WERI-Rb-1 (cell line): ENCODE data around the gene KLHDC10.

ENCODE experiments used
- DNase-seq: peaks from one replicate; pipeline ENCODE4 v3.0.0-alpha.2; 2020
- H3K27ac ChIP-seq: fragments of 250-450 bp; sonication (Bioruptor Pico); 2 replicates; pipeline ENCODE4 v1.5.1; 2020; ENCODE audit warnings: mild to moderate bottlenecking, moderate library complexity
- H3K27me3 ChIP-seq: fragments of 250-450 bp; sonication (Bioruptor Pico); 2 replicates; pipeline ENCODE4 v1.5.1; 2021; ENCODE audit warnings: mild to moderate bottlenecking, low read depth, moderate library complexity; ENCODE audit not compliant: insufficient read depth, severe bottlenecking
- H3K36me3 ChIP-seq: fragments of 250-450 bp; sonication (Bioruptor Pico); 2 replicates; pipeline ENCODE4 v1.5.1; 2020; ENCODE audit warnings: mild to moderate bottlenecking, moderate library complexity
- H3K4me3 ChIP-seq: 2 replicates; pipeline ENCODE4 v1.5.1; 2011; ENCODE audit warnings: low read depth, mild to moderate bottlenecking, control low read depth, low read length
- H3K9me3 ChIP-seq: fragments of 250-450 bp; sonication (Bioruptor Pico); 2 replicates; pipeline ENCODE4 v1.5.1; 2021; ENCODE audit warnings: mild to moderate bottlenecking, moderate library complexity; ENCODE audit not compliant: severe bottlenecking
- CTCF ChIP-seq: IDR thresholded peaks from 2 replicates; pipeline ENCODE4 v1.5.1; 2011; ENCODE audit warnings: low read depth, mild to moderate bottlenecking, control low read depth, inconsistent platforms, low read length

KLHDC10 gene

DNA sequence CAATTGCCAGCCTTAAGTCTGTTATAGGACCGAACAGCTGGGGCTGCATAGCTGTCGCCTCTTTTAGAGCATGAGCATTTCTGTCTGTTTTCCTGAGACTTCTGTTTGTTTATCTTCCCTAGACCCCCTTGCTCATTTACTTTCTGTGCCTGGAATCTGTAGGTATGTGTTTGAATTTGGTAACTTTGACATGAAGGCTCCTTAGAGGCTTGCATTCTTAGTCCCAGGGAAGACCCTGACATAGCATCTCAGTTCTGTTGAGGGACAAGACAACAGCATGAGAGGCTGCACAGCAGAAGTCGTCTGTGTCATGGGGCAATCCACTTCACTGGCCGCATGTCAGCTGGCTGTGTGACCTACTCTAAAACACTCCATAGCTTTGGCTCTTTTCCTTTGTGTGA is 58.7 kb downstream of the KLHDC10 start:
- TF ChIP-seq CTCF: no peak
- no peaks in the 10 kb centered on the region for H3K27me3 ChIP-seq
- DNase-seq: no peak

GRCh38 chr7:130131191-130131834 is 61.0 kb downstream of the KLHDC10 start:
- no peaks in the 10 kb centered on the region for H3K9me3 ChIP-seq
- peaks cover 29% of the 10 kb centered on the region for H3K36me3 ChIP-seq
- no peak overlapping the region for H3K4me3 ChIP-seq
- no peak for DNase-seq
- H3K27me3 ChIP-seq: no peaks in the 10 kb centered on the region
- peak overlapping the region; percentile 67 for H3K27ac ChIP-seq
- TF ChIP-seq CTCF: no peak

More for the DNA sequence above, 58.7 kb downstream of the KLHDC10 start:
- H3K36me3 ChIP-seq: peaks cover 46% of the 10 kb centered on the region
- no peak overlapping the region for H3K4me3 ChIP-seq
- no peak overlapping the region for H3K27ac ChIP-seq
- no peaks in the 10 kb centered on the region for H3K9me3 ChIP-seq

DNA sequence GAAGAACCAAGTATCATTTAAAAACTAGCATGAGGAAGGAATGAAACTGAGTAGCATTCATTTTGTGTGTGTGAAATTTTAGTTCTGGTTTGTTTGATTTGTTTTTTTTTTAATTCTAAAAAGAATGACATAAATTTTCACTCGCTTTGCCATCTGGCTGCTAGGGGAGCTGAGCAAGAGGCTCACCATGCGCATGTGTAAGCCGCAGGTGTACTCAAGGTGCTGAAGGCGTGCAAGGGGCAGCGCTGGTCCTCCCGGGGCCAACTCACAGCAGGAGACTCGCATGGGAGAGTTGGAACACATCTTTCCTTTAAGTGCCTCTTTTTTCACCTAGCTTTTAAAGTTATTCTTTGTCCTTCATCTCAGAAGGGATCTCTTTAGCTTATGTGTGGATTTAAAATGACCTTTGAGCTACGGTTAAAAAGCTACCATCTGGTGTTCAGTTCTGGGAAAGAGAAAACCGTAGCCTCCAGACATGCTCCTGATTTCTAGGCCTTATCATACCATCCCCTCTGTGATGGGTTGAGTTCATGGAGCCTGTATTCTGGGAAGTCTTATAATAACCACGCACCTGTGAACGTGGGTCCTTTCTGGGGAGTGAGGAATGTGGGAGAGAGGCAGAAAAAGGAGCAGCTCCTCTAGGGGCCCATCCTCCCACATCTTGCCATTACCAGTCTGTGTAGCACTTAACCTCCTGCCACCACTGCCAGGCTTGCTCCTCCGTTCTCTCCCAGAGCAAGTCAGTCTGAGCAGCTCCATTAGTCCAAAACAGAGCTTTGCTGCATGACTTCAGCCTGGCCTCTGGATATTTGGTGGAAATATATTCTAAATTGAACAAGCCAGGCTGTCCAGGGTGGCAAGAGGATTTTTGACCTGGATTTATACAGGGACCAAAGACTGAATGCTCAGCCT is 61.9 kb downstream of the KLHDC10 start:
- Histone ChIP-seq H3K36me3 (peaks cover 26% of the 10 kb centered on the region), H3K27me3 (no peaks in the 10 kb centered on the region), H3K27ac (peak overlapping the region; percentile 67), H3K4me3 (no peak overlapping the region), H3K9me3 (no peaks in the 10 kb centered on the region)
- TF ChIP-seq CTCF: no peak
- DNase-seq: peak; percentile 53

DNA sequence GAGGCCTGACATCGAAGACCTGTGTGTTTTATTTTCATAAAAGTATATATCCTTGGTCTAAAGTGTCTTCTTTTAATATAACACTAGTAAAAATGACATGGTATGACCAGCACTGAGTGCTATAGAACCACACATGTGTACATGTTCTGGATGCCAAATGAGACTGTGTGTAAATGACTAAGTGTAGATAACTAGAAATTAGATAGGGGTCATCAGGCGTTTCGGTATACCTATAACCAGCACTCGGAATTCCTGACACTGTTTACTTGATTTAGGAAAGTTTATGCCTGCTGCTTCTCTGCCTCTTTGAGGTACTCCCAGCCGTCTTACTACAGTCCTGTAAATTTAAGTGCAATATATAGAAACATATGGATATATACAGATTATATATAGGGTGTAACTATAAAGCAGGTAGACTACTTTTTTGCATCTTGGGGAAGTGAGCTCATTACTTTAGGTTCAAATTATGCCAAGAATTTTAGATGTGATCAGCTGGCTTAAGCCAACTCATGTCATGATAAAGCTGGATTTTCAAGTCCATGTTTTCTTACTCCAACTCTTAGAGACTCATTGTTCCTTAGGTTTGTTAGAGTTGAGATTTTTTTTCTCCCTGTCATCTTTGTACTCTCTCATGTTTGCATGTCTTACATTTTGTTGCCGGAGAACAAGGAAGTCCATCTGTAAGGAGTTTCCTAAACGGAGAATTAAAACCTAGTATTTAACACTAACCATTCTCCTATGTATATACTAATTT is 62.9 kb downstream of the KLHDC10 start:
- H3K9me3 ChIP-seq: no peaks in the 10 kb centered on the region

More for the DNA sequence above, 62.9 kb downstream of the KLHDC10 start:
- TF ChIP-seq CTCF: no peak
- Histone ChIP-seq H3K27ac (peak overlapping the region; percentile 67), H3K4me3 (no peak overlapping the region), H3K36me3 (peaks cover 22% of the 10 kb centered on the region), H3K27me3 (no peaks in the 10 kb centered on the region)
- DNase-seq: no peak
